SK-N-SH (cell line): ENCODE measurements around the gene NUP107. TPM values are rescaled to one million over a fixed set of nuclear protein-coding genes. Genes with fewer than 3 reads are reported as not detected.

Source experiments
- CTCF ChIA-PET: fragments of 300-600, 350-600 bp; formaldehyde crosslinking; extraction: SDS; loops from one replicate; lab custom pipeline; 2021; lab: Yijun Ruan, JAX
- POLR2A ChIA-PET: fragments of 350-600 bp; sonication (Branson Sonifier 250); formaldehyde crosslinking; extraction: SDS; loops from one replicate; lab custom pipeline; 2020; ENCODE audit warnings: antibody characterized with exemption, inconsistent platforms; lab: Yijun Ruan, JAX
- DNase-seq: peaks from one replicate; pipeline ENCODE4 v3.0.0; 2012
- H2AFZ ChIP-seq: fragments of 200-600 bp; sonication (generic); 2 replicates; pipeline ENCODE4 v1.8.1; 2016; ENCODE audit warnings: antibody characterized with exemption, mild to moderate bottlenecking, low read depth
- H3F3A ChIP-seq: fragments of 200-600 bp; sonication (generic); replicated peaks from 2 replicates; pipeline ENCODE3; 2016; ENCODE audit warnings: antibody characterized with exemption, mild to moderate bottlenecking; ENCODE audit not compliant: insufficient read depth
- H3K27ac ChIP-seq, 2 experiments: fragments of 200-500 bp in 1 of 2; fragments of 200-600 bp in 1 of 2; sonication (Bioruptor generic) in 1 of 2; sonication (generic), shearing (Covaris generic) in 1 of 2; 2 replicates each; pipeline versions ENCODE4 v1.5.1 to v1.6.1; 2014 to 2016; ENCODE audit warnings: low read depth in 2 of 2, inconsistent platforms in 1 of 2, low read length in 1 of 2, mild to moderate bottlenecking in 1 of 2, mixed read lengths in 1 of 2
- H3K27me3 ChIP-seq: fragments of 200-600 bp; sonication (generic), shearing (Covaris generic); 2 replicates; pipeline ENCODE4 v1.6.1; 2016; ENCODE audit warnings: mixed run types; ENCODE audit not compliant: insufficient read depth
- H3K36me3 ChIP-seq, 2 experiments: fragments of 200-500 bp in 1 of 2; fragments of 200-600 bp in 1 of 2; sonication (Bioruptor generic) in 1 of 2; sonication (generic) in 1 of 2; replicated peaks in 1 of 2; 2 replicates each; pipeline versions ENCODE3 to v1.5.1; 2014 to 2016; ENCODE audit warnings: low read length in 1 of 2, mild to moderate bottlenecking in 1 of 2; ENCODE audit not compliant: insufficient read depth in 2 of 2, control insufficient read depth in 1 of 2
- H3K4me1 ChIP-seq, 2 experiments: fragments of 200-500 bp in 1 of 2; fragments of 200-600 bp in 1 of 2; sonication (Bioruptor generic) in 1 of 2; sonication (generic), shearing (Covaris generic) in 1 of 2; 2 replicates each; pipeline versions ENCODE4 v1.5.1 to v1.6.1; 2014 to 2016; ENCODE audit warnings: low read depth in 1 of 2, low read length in 1 of 2, mixed run types in 1 of 2; ENCODE audit not compliant: insufficient read depth in 2 of 2, control insufficient read depth in 1 of 2
- H3K4me2 ChIP-seq: fragments of 200-600 bp; sonication (generic), shearing (Covaris generic); 2 replicates; pipeline ENCODE4 v1.6.1; 2017; ENCODE audit warnings: mixed run types
- H3K4me3 ChIP-seq, 2 experiments: fragments of 200-500 bp in 1 of 2; fragments of 200-600 bp in 1 of 2; sonication (Bioruptor generic) in 1 of 2; sonication (generic), shearing (Covaris generic) in 1 of 2; 2 replicates each; pipeline versions ENCODE4 v1.5.1 to v1.8.1; 2014 to 2016; ENCODE audit warnings: low read depth in 2 of 2, inconsistent platforms in 1 of 2, low read length in 1 of 2, mild to moderate bottlenecking in 1 of 2, mixed read lengths in 1 of 2, moderate library complexity in 1 of 2
- H3K79me2 ChIP-seq: fragments of 200-600 bp; sonication (generic); 2 replicates; pipeline ENCODE4 v1.8.1; 2017; ENCODE audit warnings: mild to moderate bottlenecking; ENCODE audit not compliant: insufficient read depth
- H3K9ac ChIP-seq: fragments of 200-600 bp; sonication (generic); 2 replicates; pipeline ENCODE4 v1.6.1; 2017; ENCODE audit warnings: mixed run types
- H3K9me2 ChIP-seq: fragments of 200-600 bp; sonication (generic); 2 replicates; pipeline ENCODE4 v1.6.1; 2017; ENCODE audit warnings: mixed run types
- H3K9me3 ChIP-seq: fragments of 200-600 bp; sonication (generic); 2 replicates; pipeline ENCODE4 v1.6.1; 2017; ENCODE audit warnings: mixed run types, mild to moderate bottlenecking, moderate library complexity
- H4K20me1 ChIP-seq: fragments of 200-600 bp; sonication (generic); 2 replicates; pipeline ENCODE4 v1.6.1; 2017; ENCODE audit warnings: mild to moderate bottlenecking, mixed run types; ENCODE audit not compliant: insufficient read depth
- CHD2 ChIP-seq: fragments of 150-350 bp; IDR thresholded peaks from 2 replicates; pipeline ENCODE4 v1.6.1; 2018; ENCODE audit warnings: low read length; ENCODE audit not compliant: partially characterized antibody
- FOSL2 ChIP-seq: IDR thresholded peaks from 2 replicates; pipeline ENCODE4 v1.4.0; 2012; ENCODE audit warnings: low read depth, mild to moderate bottlenecking, moderate library complexity, borderline replicate concordance
- FOXJ3 ChIP-seq: sonication (generic); formaldehyde crosslinking; IDR thresholded peaks from 2 replicates; pipeline ENCODE4 v1.5.1; 2020; ENCODE audit warnings: mild to moderate bottlenecking, missing genetic modification reagents
- JUND ChIP-seq: IDR thresholded peaks from 2 replicates; pipeline ENCODE4 v1.4.0; 2012
- MXI1 ChIP-seq: IDR thresholded peaks from 2 replicates; pipeline ENCODE4 v1.6.1; 2012; ENCODE audit warnings: mild to moderate bottlenecking, low read depth, low read length, improper control_type of control experiment
- RAD21 ChIP-seq: IDR thresholded peaks from 2 replicates; pipeline ENCODE4 v1.6.1; 2012; ENCODE audit warnings: mild to moderate bottlenecking, low read length
- REST ChIP-seq: IDR thresholded peaks from 2 replicates; pipeline ENCODE4 v1.6.1; 2012; ENCODE audit warnings: mild to moderate bottlenecking, low read depth, low read length, moderate library complexity
- SIN3A ChIP-seq: IDR thresholded peaks from 2 replicates; pipeline ENCODE4 v1.6.1; 2012; ENCODE audit warnings: low read depth, mild to moderate bottlenecking, low read length, moderate library complexity, borderline replicate concordance
- YY1 ChIP-seq: IDR thresholded peaks from 2 replicates; pipeline ENCODE4 v1.4.0; 2012; ENCODE audit warnings: low read depth, mild to moderate bottlenecking
- ZBTB33 ChIP-seq: IDR thresholded peaks from 2 replicates; pipeline ENCODE4 v1.4.0; 2012; ENCODE audit warnings: low read depth, borderline replicate concordance
- polyA plus RNA-seq, 3 experiments: library from polyadenylated mRNA; depleted of rRNA; stranded (reverse); fragments of >200 nt; gene quantifications; 2 replicates each; pipeline ENCODE4 v1.2.3, GENCODE V29; 2012
- TF ChIP-seq, protein P1 (sequence below): IDR thresholded peaks from 2 replicates; pipeline ENCODE4 v1.4.0; 2012; ENCODE audit warnings: low read depth, borderline replicate concordance
- TF ChIP-seq, protein P2 (sequence below): fragments of 150-350 bp; IDR thresholded peaks from 2 replicates; pipeline ENCODE4 v1.6.1; 2017; ENCODE audit warnings: antibody characterized with exemption, low read length, low read depth, borderline replicate concordance

The NUP107 gene
- polyA plus RNA-seq, 1 of the 3 experiments (the other 2 are of a cell fraction): 30.9 TPM

DNA sequence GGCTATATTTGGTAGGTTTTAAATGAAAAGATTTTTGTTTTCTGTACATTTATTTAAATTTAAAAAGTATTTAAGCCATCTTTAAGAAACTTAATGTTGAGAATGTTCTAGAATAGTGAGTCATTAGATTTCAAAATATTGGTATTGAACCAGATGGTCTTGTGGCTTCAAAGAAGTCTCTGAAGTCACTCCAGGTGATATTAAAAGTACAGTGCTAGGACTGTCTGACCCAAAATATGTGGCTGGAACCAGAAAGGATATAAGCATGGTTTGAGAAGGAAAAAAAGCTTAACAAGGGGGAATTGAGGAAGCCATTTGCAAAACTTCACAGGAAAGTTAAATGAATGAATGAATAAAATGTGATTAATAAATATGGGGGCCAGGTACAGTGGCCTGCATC is 92.5 kb downstream of the NUP107 start:
- H3F3A ChIP-seq: no peaks in the 10 kb centered on the region
- H3K9ac ChIP-seq: no peak overlapping the region
- H4K20me1 ChIP-seq: no peaks in the 10 kb centered on the region
- no peak overlapping the region for H2AFZ ChIP-seq
- CTCF ChIA-PET: no interaction called here
- no peaks in the 10 kb centered on the region for H3K9me2 ChIP-seq
- no peak overlapping the region for H3K4me3 ChIP-seq
- H3K27me3 ChIP-seq: no peaks in the 10 kb centered on the region
- POLR2A ChIA-PET: no interaction called here
- no peaks in the 10 kb centered on the region for H3K4me1 ChIP-seq
- H3K9me3 ChIP-seq: no peaks in the 10 kb centered on the region
- H3K4me2 ChIP-seq: no peak overlapping the region
- H3K27ac ChIP-seq: no peak overlapping the region
- H3K36me3 ChIP-seq: no peaks in the 10 kb centered on the region
- TF ChIP-seq SIN3A (no peak), RAD21 (no peak), MXI1 (no peak), ZBTB33 (no peak), JUND (no peak), FOXJ3 (no peak), REST (no peak), CHD2 (no peak), FOSL2 (no peak), YY1 (no peak)
- TF ChIP-seq, protein P1, sequence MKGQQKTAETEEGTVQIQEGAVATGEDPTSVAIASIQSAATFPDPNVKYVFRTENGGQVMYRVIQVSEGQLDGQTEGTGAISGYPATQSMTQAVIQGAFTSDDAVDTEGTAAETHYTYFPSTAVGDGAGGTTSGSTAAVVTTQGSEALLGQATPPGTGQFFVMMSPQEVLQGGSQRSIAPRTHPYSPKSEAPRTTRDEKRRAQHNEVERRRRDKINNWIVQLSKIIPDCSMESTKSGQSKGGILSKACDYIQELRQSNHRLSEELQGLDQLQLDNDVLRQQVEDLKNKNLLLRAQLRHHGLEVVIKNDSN: no peak
- TF ChIP-seq, protein P2, sequence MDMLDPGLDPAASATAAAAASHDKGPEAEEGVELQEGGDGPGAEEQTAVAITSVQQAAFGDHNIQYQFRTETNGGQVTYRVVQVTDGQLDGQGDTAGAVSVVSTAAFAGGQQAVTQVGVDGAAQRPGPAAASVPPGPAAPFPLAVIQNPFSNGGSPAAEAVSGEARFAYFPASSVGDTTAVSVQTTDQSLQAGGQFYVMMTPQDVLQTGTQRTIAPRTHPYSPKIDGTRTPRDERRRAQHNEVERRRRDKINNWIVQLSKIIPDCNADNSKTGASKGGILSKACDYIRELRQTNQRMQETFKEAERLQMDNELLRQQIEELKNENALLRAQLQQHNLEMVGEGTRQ: no peak
- no peaks in the 10 kb centered on the region for H3K79me2 ChIP-seq
- no peak for DNase-seq
